ENCODE data around the gene HSF2BP. TPM values are rescaled to one million over a fixed set of nuclear protein-coding genes. Genes with fewer than 3 reads are reported as not detected.
"Not testable (repeated sequence)": the region's sequence is repeated elsewhere in the genome, so short reads cannot be mapped to it uniquely, and the experiment has no call there.

HSF2BP gene
- total RNA-seq, 4 donors from 2014 or later = 0.63 to 1.2 (median 0.66) TPM; not detected in 1

DNA sequence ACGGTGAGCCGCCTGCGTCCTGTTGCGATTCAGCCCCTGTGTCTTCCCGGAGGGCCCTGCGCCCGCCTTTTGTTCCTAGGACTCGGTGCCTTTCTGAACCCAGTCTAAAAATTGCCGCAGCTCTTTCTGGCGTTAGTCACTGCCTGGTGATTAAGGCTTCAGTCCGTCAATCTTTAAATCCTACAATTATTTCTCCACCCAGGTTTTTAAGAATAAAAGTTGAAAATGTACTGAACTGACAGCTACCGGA lies 43.4 kb upstream of the HSF2BP start:
- TF ChIP-seq, protein P1, sequence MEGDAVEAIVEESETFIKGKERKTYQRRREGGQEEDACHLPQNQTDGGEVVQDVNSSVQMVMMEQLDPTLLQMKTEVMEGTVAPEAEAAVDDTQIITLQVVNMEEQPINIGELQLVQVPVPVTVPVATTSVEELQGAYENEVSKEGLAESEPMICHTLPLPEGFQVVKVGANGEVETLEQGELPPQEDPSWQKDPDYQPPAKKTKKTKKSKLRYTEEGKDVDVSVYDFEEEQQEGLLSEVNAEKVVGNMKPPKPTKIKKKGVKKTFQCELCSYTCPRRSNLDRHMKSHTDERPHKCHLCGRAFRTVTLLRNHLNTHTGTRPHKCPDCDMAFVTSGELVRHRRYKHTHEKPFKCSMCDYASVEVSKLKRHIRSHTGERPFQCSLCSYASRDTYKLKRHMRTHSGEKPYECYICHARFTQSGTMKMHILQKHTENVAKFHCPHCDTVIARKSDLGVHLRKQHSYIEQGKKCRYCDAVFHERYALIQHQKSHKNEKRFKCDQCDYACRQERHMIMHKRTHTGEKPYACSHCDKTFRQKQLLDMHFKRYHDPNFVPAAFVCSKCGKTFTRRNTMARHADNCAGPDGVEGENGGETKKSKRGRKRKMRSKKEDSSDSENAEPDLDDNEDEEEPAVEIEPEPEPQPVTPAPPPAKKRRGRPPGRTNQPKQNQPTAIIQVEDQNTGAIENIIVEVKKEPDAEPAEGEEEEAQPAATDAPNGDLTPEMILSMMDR (IDR thresholded peaks at IDR 0.05) = no peak
- TF ChIP-seq POLR2AphosphoS5 (IDR thresholded peaks at IDR 0.05) (no peak), POLR2A (IDR thresholded peaks at IDR 0.05; ENCODE audit: low read depth) (no peak), EP300 (IDR thresholded peaks at IDR 0.05) (no peak)
- Histone ChIP-seq H3K4me3 (no peak overlapping the region), H3K4me1 (peaks cover 0 to 12% (median 6%) of the 10 kb centered on the region in 4 donors), H3K27me3 (peaks cover 0 to 7% (median 0%) of the 10 kb centered on the region in 4 donors), H3K27ac (replicated peaks in 1 of 4) (no peak overlapping the region), H3K9me3 (no peaks in the 10 kb centered on the region), H3K36me3 (no peaks in the 10 kb centered on the region)
- no peak for DNase-seq (ENCODE audit: extremely low spot score)
- intact Hi-C loops (cut with DNase I) = no loop called here
- WGBS = 79% methylated on average over 12 of the region's 12 CpGs

DNA sequence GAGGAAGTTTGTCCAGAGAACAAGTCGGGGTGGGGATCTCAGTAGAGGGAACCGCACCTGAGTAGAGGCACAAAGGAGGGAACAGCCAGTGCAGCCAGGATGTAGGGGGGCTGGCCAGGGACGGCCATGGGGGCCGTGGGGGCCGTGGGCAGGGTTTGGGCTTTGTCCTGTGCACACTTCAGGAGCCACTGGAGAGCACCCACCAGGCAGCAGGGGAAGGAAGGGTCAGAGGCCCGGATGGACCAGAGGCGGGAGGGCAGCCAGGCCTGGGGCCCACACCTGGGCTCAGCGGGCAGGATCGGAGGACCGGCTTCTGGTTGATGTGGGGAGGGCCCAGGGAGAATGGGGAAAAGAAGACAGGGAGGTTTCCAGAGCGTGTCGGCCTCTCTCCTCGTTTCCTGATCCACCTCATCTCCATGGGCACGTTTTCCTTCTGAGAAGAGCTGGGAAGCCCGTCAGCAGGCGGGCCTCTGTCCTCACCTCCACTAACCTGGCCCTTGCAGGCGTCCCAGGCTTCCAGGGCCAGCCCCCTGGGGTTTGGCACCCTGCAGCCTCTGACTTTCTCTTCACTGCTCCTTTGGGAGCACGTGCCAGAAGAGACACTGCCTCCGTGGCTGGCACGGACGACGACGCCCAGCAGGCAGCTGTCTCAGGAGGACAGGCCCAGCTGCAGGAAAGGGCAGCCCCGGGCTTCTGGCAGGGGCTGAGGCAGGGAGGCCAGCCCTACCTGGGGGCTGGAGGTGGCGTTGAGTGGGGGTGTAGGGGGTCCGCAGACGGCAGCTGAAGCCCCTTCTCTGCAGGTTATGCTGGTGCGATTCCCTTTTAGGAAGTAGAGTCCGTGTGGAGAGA lies 42.9 kb upstream of the HSF2BP start:
- Histone ChIP-seq H3K27me3 (peaks cover 0 to 7% (median 0%) of the 10 kb centered on the region in 4 donors), H3K27ac (replicated peaks in 1 of 4) (no peak overlapping the region), H3K9me3 (no peaks in the 10 kb centered on the region), H3K4me3 (no peak overlapping the region), H3K4me1 (peaks cover 0 to 12% (median 6%) of the 10 kb centered on the region in 4 donors), H3K36me3 (peaks cover 0 to 2% (median 0%) of the 10 kb centered on the region in 4 donors)
- no peak for DNase-seq (ENCODE audit: extremely low spot score)
- intact Hi-C loops (cut with DNase I) = no loop called here
- TF ChIP-seq, protein P1 (IDR thresholded peaks at IDR 0.05) = no peak
- no peak for TF ChIP-seq POLR2AphosphoS5 (IDR thresholded peaks at IDR 0.05)
- no peak for TF ChIP-seq EP300 (IDR thresholded peaks at IDR 0.05)
- TF ChIP-seq POLR2A (IDR thresholded peaks at IDR 0.05; ENCODE audit: low read depth) = no peak
- WGBS = 81% methylated on average over 15 of the region's 29 CpGs

DNA sequence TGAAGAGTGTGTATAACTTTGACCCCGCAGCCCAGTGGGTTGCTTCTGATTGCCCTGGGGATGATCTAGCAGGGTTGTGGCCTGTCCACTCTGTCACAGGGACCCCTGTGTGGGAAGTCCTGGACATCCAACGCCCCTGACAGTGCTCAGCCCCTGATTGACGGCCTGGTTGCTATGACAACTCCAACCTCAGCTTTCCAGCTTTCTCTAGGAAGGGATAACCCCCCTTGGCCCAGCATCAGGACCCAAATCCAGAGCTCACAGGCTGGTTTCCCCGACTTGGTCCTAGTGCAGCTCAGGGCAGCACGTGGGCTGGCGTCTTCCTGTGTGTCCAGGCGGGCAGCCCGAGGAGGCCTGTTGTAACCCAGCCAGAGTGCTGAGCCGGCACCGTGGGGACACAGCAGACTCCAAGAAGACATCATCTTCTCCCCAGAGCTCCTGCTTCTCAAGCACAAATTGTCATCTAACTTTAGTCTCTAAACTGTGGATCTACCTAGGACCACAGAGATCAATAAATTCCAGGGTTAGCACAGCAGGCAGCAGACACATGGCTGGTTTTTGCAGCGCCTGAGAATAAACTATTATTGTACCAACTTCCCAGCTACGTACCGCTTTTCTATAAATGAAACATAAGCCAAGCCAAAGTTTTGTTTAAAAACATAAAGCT lies 40.8 kb upstream of the HSF2BP start:
- H3K9me3 ChIP-seq = no peaks in the 10 kb centered on the region
- WGBS = 74% methylated on average over 12 of the region's 13 CpGs
- peaks cover 0 to 7% (median 0%) of the 10 kb centered on the region in 4 donors for H3K27me3 ChIP-seq
- no peak for DNase-seq (ENCODE audit: extremely low spot score)
- intact Hi-C loops (cut with DNase I) = no loop called here
- no peak overlapping the region for H3K4me3 ChIP-seq
- no peak overlapping the region for H3K27ac ChIP-seq (replicated peaks in 1 of 4)
- H3K4me1 ChIP-seq = peaks cover 0 to 12% (median 6%) of the 10 kb centered on the region in 4 donors
- peaks cover 0 to 21% (median 15%) of the 10 kb centered on the region in 4 donors for H3K36me3 ChIP-seq
- TF ChIP-seq POLR2A (IDR thresholded peaks at IDR 0.05; ENCODE audit: low read depth) = no peak
- TF ChIP-seq, protein P1 (IDR thresholded peaks at IDR 0.05) = no peak
- TF ChIP-seq EP300 (IDR thresholded peaks at IDR 0.05) = no peak
- TF ChIP-seq POLR2AphosphoS5 (IDR thresholded peaks at IDR 0.05) = no peak

DNA sequence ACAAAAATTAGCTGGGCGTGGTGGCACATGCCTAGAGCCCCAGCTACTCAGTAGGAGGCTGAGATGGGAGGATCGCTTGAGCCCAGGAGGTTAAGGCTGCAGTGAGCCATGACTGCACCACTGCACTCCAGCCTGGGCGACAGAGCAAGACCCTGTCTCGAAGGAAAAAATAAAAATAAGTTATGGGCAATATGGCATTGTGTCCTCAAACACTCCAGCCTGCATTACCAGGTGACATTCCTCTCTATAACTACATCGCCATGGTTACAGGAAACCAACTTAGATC lies 40.1 kb upstream of the HSF2BP start:
- intact Hi-C loops (cut with DNase I); H3K9me3 ChIP-seq; H3K27ac ChIP-seq (replicated peaks in 1 of 4); DNase-seq (ENCODE audit: extremely low spot score); H3K4me3 ChIP-seq; H3K27me3 ChIP-seq: not testable (repeated sequence)
- peaks cover 0 to 12% (median 6%) of the 10 kb centered on the region in 4 donors for H3K4me1 ChIP-seq
- peaks cover 3 to 27% (median 20%) of the 10 kb centered on the region in 4 donors for H3K36me3 ChIP-seq
- 92% methylated on average over 5 of the region's 5 CpGs for WGBS

DNA sequence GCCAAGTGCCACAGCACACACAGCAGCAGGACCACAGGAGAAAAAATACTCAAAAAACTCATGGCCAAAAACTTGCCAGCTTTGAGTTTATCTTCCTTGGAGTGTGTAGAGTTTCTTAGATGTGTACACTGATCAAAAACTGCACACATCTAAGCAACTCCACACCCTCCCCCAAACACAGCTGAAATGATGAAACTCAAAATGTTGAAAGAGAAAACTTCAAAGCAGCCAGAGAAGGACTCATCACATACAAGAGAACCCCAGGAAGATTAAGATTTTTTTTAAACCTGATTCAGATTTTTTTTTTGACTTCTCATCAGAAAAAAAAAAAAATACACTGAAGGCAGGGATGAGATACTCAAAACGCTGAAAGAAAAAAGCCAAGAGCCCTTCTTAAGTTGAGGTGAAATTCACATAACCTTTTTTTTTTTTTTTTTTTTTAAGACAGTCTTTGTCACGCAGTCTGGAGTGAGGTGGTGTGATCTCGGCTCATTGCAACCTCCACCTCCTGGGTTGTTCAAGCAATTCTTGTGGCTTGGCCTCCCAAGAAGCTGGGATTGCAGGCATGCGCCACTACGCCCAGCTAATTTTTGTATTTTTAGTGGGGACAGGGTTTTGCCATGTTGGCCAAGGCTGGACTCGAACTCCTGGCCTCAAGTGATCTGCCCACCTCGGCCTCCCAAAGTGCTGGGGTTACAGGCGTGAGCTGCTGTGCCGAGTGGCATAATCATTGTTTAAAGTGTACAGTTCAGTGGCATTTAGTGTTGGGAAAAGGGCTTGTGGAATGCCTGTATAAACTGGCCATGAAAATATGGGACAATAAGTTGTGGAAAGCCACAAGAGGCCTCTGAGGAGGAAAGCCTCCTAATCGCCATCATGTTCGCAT lies 38.7 kb upstream of the HSF2BP start:
- peaks cover 6 to 42% (median 34%) of the 10 kb centered on the region in 4 donors for H3K36me3 ChIP-seq
- intact Hi-C loops (cut with DNase I) = no loop called here

More for the DNA sequence above, 38.7 kb upstream of the HSF2BP start:
- no peak overlapping the region for H3K4me3 ChIP-seq
- peaks cover 0 to 7% (median 0%) of the 10 kb centered on the region in 4 donors for H3K27me3 ChIP-seq
- no peak for DNase-seq (ENCODE audit: extremely low spot score)
- 92% methylated on average over 11 of the region's 11 CpGs for WGBS
- TF ChIP-seq, protein P1 (IDR thresholded peaks at IDR 0.05) = no peak
- H3K9me3 ChIP-seq = no peaks in the 10 kb centered on the region
- H3K4me1 ChIP-seq = peaks cover 0 to 6% (median 5%) of the 10 kb centered on the region in 4 donors
- H3K27ac ChIP-seq (replicated peaks in 1 of 4) = no peak overlapping the region
